Vagina (tissue), 2 donors: ENCODE results near the gene EMILIN3.

Experiments
- POLR2A ChIP-seq, 2 donors: fragments of 450-650 bp; IDR thresholded peaks; one replicate each; pipeline ENCODE4 v1.6.1; 2017; ENCODE audit warnings: antibody characterized with exemption in 2 of 2, mild to moderate bottlenecking in 2 of 2, moderate library complexity in 2 of 2
- POLR2AphosphoS5 ChIP-seq, 2 donors: sonication (generic); formaldehyde crosslinking; IDR thresholded peaks; one replicate each; pipeline ENCODE4 v1.9.0; 2017; ENCODE audit warnings: antibody characterized with exemption in 2 of 2, mild to moderate bottlenecking in 2 of 2, low read depth in 1 of 2; ENCODE audit not compliant: insufficient read depth in 1 of 2
- TF ChIP-seq, protein P1 (sequence below), 3 experiments: fragments of 450-650 bp in 2 of 3; fragments of 200-600 bp in 1 of 3; sonication (generic) in 1 of 3; IDR thresholded peaks; one replicate each; pipeline ENCODE4 v1.5.1; 2017 to 2019; ENCODE audit warnings: antibody characterized with exemption in 3 of 3, mild to moderate bottlenecking in 2 of 3, moderate library complexity in 2 of 3

DNA sequence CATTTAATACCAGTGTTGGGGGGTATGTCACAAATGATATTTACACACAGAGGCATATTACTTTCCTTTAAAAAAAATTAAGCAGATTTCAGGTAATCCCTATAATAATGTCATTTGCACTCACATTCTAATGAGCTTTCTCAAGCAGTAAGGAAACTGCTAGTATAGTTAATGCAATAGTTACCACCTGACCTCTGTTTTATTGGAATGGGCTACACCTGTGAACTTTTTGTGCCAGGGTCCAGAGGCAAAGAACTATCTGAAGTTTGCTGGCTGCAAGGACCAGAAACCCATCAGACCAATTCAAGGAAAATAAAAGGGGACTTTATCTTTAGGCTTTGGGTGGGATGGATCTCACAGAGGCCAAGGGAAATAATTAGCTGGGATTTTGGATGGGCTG is 46.2 kb downstream of the EMILIN3 start:
- TF ChIP-seq, protein P1, sequence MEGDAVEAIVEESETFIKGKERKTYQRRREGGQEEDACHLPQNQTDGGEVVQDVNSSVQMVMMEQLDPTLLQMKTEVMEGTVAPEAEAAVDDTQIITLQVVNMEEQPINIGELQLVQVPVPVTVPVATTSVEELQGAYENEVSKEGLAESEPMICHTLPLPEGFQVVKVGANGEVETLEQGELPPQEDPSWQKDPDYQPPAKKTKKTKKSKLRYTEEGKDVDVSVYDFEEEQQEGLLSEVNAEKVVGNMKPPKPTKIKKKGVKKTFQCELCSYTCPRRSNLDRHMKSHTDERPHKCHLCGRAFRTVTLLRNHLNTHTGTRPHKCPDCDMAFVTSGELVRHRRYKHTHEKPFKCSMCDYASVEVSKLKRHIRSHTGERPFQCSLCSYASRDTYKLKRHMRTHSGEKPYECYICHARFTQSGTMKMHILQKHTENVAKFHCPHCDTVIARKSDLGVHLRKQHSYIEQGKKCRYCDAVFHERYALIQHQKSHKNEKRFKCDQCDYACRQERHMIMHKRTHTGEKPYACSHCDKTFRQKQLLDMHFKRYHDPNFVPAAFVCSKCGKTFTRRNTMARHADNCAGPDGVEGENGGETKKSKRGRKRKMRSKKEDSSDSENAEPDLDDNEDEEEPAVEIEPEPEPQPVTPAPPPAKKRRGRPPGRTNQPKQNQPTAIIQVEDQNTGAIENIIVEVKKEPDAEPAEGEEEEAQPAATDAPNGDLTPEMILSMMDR (IDR thresholded peaks at IDR 0.05), result no peak
- TF ChIP-seq POLR2AphosphoS5 (IDR thresholded peaks at IDR 0.05; ENCODE audit: insufficient read depth in 1 of 2, low read depth in 1 of 2), result no peak
- TF ChIP-seq POLR2A (IDR thresholded peaks at IDR 0.05), result no peak
